ENCODE results near the gene ERCC4. TPM values are rescaled to one million over a fixed set of nuclear protein-coding genes. Genes with fewer than 3 reads are reported as not detected.

The ERCC4 gene
- total RNA-seq, 1 donor from 2014 or later: 12.9 TPM

- no peak for DNase-seq (ENCODE audit: low read depth, low spot score)
- H3K27me3 Mint-ChIP-seq (ENCODE audit: low read depth): peaks cover 23% of the 10 kb centered on the region
- no peak for TF ChIP-seq CTCF (conservative IDR thresholded peaks at IDR 0.05)
- peak overlapping the region; percentile 60 for H3K27ac Mint-ChIP-seq (ENCODE audit: unreplicated experiment)
- no peaks in the 10 kb centered on the region for H3K36me3 Mint-ChIP-seq (ENCODE audit: low read depth)
- no peaks in the 10 kb centered on the region for H3K9me3 Mint-ChIP-seq
- no peak overlapping the region for H3K4me3 Mint-ChIP-seq
- H3K4me1 Mint-ChIP-seq: no peaks in the 10 kb centered on the region
Measured at GRCh38 chr16:13968835-13969234, 48.9 kb downstream of the ERCC4 start.

- Mint-ChIP-seq H3K27me3 (ENCODE audit: low read depth) (peaks cover 18% of the 10 kb centered on the region), H3K27ac (ENCODE audit: unreplicated experiment) (no peak overlapping the region)
Measured at GRCh38 chr16:13969711-13970110, 49.8 kb downstream of the ERCC4 start.

GRCh38 chr16:13970708-13971422, 50.9 kb downstream of the ERCC4 start:
- Mint-ChIP-seq H3K36me3 (ENCODE audit: low read depth) (no peaks in the 10 kb centered on the region), H3K9me3 (no peaks in the 10 kb centered on the region), H3K27me3 (ENCODE audit: low read depth) (peaks cover 8% of the 10 kb centered on the region), H3K4me3 (no peak overlapping the region), H3K4me1 (no peaks in the 10 kb centered on the region), H3K27ac (ENCODE audit: unreplicated experiment) (no peak overlapping the region)
- no peak for DNase-seq (ENCODE audit: low read depth, low spot score)
- TF ChIP-seq CTCF (conservative IDR thresholded peaks at IDR 0.05): no peak

More at GRCh38 chr16:13969711-13970110, 49.8 kb downstream of the ERCC4 start:
- no peaks in the 10 kb centered on the region for H3K4me1 Mint-ChIP-seq
- H3K4me3 Mint-ChIP-seq: no peak overlapping the region
- H3K36me3 Mint-ChIP-seq (ENCODE audit: low read depth): no peaks in the 10 kb centered on the region
- no peak for DNase-seq (ENCODE audit: low read depth, low spot score)
- H3K9me3 Mint-ChIP-seq: no peaks in the 10 kb centered on the region
- no peak for TF ChIP-seq CTCF (conservative IDR thresholded peaks at IDR 0.05)

GRCh38 chr16:13973321-13974023, 53.5 kb downstream of the ERCC4 start:
- TF ChIP-seq CTCF (conservative IDR thresholded peaks at IDR 0.05): no peak
- Mint-ChIP-seq H3K27ac (ENCODE audit: unreplicated experiment) (no peak overlapping the region), H3K36me3 (ENCODE audit: low read depth) (no peaks in the 10 kb centered on the region), H3K27me3 (ENCODE audit: low read depth) (no peaks in the 10 kb centered on the region), H3K9me3 (no peaks in the 10 kb centered on the region), H3K4me3 (no peak overlapping the region), H3K4me1 (no peaks in the 10 kb centered on the region)
- DNase-seq (ENCODE audit: low read depth, low spot score): no peak

GRCh38 chr16:13977177-13977576, 57.2 kb downstream of the ERCC4 start:
- H3K9me3 Mint-ChIP-seq: peaks cover 7% of the 10 kb centered on the region
- H3K4me3 Mint-ChIP-seq: no peak overlapping the region
- H3K4me1 Mint-ChIP-seq: no peaks in the 10 kb centered on the region
- no peak overlapping the region for H3K27ac Mint-ChIP-seq (ENCODE audit: unreplicated experiment)
- H3K36me3 Mint-ChIP-seq (ENCODE audit: low read depth): no peaks in the 10 kb centered on the region
- TF ChIP-seq CTCF (conservative IDR thresholded peaks at IDR 0.05): no peak
- no peak for DNase-seq (ENCODE audit: low read depth, low spot score)
- no peaks in the 10 kb centered on the region for H3K27me3 Mint-ChIP-seq (ENCODE audit: low read depth)
